ENCODE data around the gene NAT8L.

The NAT8L gene

GRCh38 chr4:2045518-2045951 is 13.6 kb upstream of the NAT8L start:
- H3K4me2 ChIP-seq (ENCODE audit: low read depth, low read length, poor library complexity, severe bottlenecking), result no peak overlapping the region
- no peaks in the 10 kb centered on the region; the same call in 1 of the 2 replicates for H4K20me1 ChIP-seq (ENCODE audit: low read depth, low read length)
- no peaks in the 10 kb centered on the region for H3K9me2 ChIP-seq (replicated peaks; ENCODE audit: insufficient read depth, low read length)
- H3K9me3 ChIP-seq (ENCODE audit: insufficient read depth, low read length), result no peaks in the 10 kb centered on the region
- H3K4me3 ChIP-seq (ENCODE audit: insufficient read depth, low read length, poor library complexity, severe bottlenecking), result no peak overlapping the region
- no peaks in the 10 kb centered on the region for H3K79me2 ChIP-seq (ENCODE audit: insufficient read depth, low read length)
- H3F3A ChIP-seq (ENCODE audit: insufficient read depth), result no peaks in the 10 kb centered on the region
- H3K9ac ChIP-seq (ENCODE audit: low read length), result no peak overlapping the region
- no peaks in the 10 kb centered on the region for H3K27me3 ChIP-seq (ENCODE audit: low read length)
- H3K27ac ChIP-seq (ENCODE audit: low read depth, low read length), result no peak overlapping the region
- TF ChIP-seq CTCF (IDR thresholded peaks at IDR 0.05; ENCODE audit: insufficient read depth, low read length, poor library complexity, severe bottlenecking) (no peak), EZH2phosphoT487 (conservative IDR thresholded peaks at IDR 0.05; ENCODE audit: low read length) (no peak)
- no peak overlapping the region for H2AFZ ChIP-seq (ENCODE audit: low read depth, low read length, severe bottlenecking)
- H3K36me3 ChIP-seq (ENCODE audit: low read length), result no peaks in the 10 kb centered on the region

- no peaks in the 10 kb centered on the region for H3F3A ChIP-seq (ENCODE audit: insufficient read depth)
- H3K79me2 ChIP-seq (ENCODE audit: insufficient read depth, low read length), result no peaks in the 10 kb centered on the region
- no peaks in the 10 kb centered on the region for H3K36me3 ChIP-seq (ENCODE audit: low read length)
- H3K27ac ChIP-seq (ENCODE audit: low read depth, low read length), result no peak overlapping the region
- H3K4me2 ChIP-seq (ENCODE audit: low read depth, low read length, poor library complexity, severe bottlenecking), result no peak overlapping the region
- no peak overlapping the region for H3K9ac ChIP-seq (ENCODE audit: low read length)
- no peak overlapping the region for H2AFZ ChIP-seq (ENCODE audit: low read depth, low read length, severe bottlenecking)
- TF ChIP-seq CTCF (IDR thresholded peaks at IDR 0.05; ENCODE audit: insufficient read depth, low read length, poor library complexity, severe bottlenecking) (no peak), EZH2phosphoT487 (conservative IDR thresholded peaks at IDR 0.05; ENCODE audit: low read length) (no peak)
- H3K9me3 ChIP-seq (ENCODE audit: insufficient read depth, low read length), result no peaks in the 10 kb centered on the region
- H3K9me2 ChIP-seq (replicated peaks; ENCODE audit: insufficient read depth, low read length), result no peaks in the 10 kb centered on the region
- H4K20me1 ChIP-seq (ENCODE audit: low read depth, low read length), result no peaks in the 10 kb centered on the region; the same call in 1 of the 2 replicates
- H3K27me3 ChIP-seq (ENCODE audit: low read length), result no peaks in the 10 kb centered on the region
- no peak overlapping the region for H3K4me3 ChIP-seq (ENCODE audit: insufficient read depth, low read length, poor library complexity, severe bottlenecking)
Observed at GRCh38 chr4:2046031-2046961, 12.8 kb upstream of the NAT8L start.

GRCh38 chr4:2047031-2047660 is 12.0 kb upstream of the NAT8L start:
- no peak overlapping the region for H3K4me2 ChIP-seq (ENCODE audit: low read depth, low read length, poor library complexity, severe bottlenecking)
- no peak overlapping the region for H3K27ac ChIP-seq (ENCODE audit: low read depth, low read length)
- no peak overlapping the region for H2AFZ ChIP-seq (ENCODE audit: low read depth, low read length, severe bottlenecking)
- no peaks in the 10 kb centered on the region for H3K79me2 ChIP-seq (ENCODE audit: insufficient read depth, low read length)
- no peaks in the 10 kb centered on the region for H3K9me3 ChIP-seq (ENCODE audit: insufficient read depth, low read length)
- no peak overlapping the region for H3K9ac ChIP-seq (ENCODE audit: low read length)
- H3K4me3 ChIP-seq (ENCODE audit: insufficient read depth, low read length, poor library complexity, severe bottlenecking), result no peak overlapping the region
- TF ChIP-seq EZH2phosphoT487 (conservative IDR thresholded peaks at IDR 0.05; ENCODE audit: low read length) (no peak), CTCF (IDR thresholded peaks at IDR 0.05; ENCODE audit: insufficient read depth, low read length, poor library complexity, severe bottlenecking) (no peak)
- no peaks in the 10 kb centered on the region for H3F3A ChIP-seq (ENCODE audit: insufficient read depth)
- no peaks in the 10 kb centered on the region; the same call in 1 of the 2 replicates for H4K20me1 ChIP-seq (ENCODE audit: low read depth, low read length)
- H3K36me3 ChIP-seq (ENCODE audit: low read length), result no peaks in the 10 kb centered on the region
- no peaks in the 10 kb centered on the region for H3K9me2 ChIP-seq (replicated peaks; ENCODE audit: insufficient read depth, low read length)
- H3K27me3 ChIP-seq (ENCODE audit: low read length), result no peaks in the 10 kb centered on the region

Measured in SU-DHL-6 (cell line).